Liver (tissue), 9 donors: Measurements from ENCODE around the gene NFKB2. TPM values are rescaled to one million over a fixed set of nuclear protein-coding genes. Genes with fewer than 3 reads are reported as not detected.

Source experiments
- DNase-seq: peaks from one replicate; pipeline ENCODE4 v3.0.0-alpha.2; 2017; ENCODE audit warnings: low spot score
- H3K27ac ChIP-seq, 2 donors: one replicate each; pipeline ENCODE4 v1.7.0; 2013; ENCODE audit warnings: inconsistent platforms in 2 of 2, low read length in 2 of 2, control low read depth in 1 of 2, low read depth in 1 of 2, mild to moderate bottlenecking in 1 of 2
- H3K27me3 ChIP-seq, 4 donors: one replicate each; pipeline versions ENCODE4 v1.6.1 to v1.7.0; 2013; ENCODE audit warnings: low read length in 3 of 4, inconsistent platforms in 1 of 4, mild to moderate bottlenecking in 1 of 4, moderate library complexity in 1 of 4; ENCODE audit not compliant: control insufficient read depth in 4 of 4, insufficient read depth in 4 of 4
- H3K36me3 ChIP-seq, 4 donors: one replicate each; pipeline versions ENCODE4 v1.6.1 to v1.7.0; 2013; ENCODE audit warnings: low read length in 3 of 4, mild to moderate bottlenecking in 3 of 4, low read depth in 1 of 4, moderate library complexity in 1 of 4; ENCODE audit not compliant: control insufficient read depth in 4 of 4, insufficient read depth in 3 of 4
- H3K4me1 ChIP-seq, 4 donors: one replicate each; pipeline versions ENCODE4 v1.6.1 to v1.7.0; 2013; ENCODE audit warnings: low read length in 3 of 4, mild to moderate bottlenecking in 3 of 4, moderate library complexity in 1 of 4; ENCODE audit not compliant: control insufficient read depth in 4 of 4, insufficient read depth in 4 of 4
- H3K4me3 ChIP-seq, 3 donors: one replicate each; pipeline versions ENCODE4 v1.6.1 to v1.7.0; 2013; ENCODE audit warnings: low read length in 3 of 3, control low read depth in 1 of 3, low read depth in 1 of 3, mild to moderate bottlenecking in 1 of 3
- H3K9ac ChIP-seq, 2 donors: one replicate each; pipeline ENCODE4 v1.7.0; 2013; ENCODE audit warnings: low read length in 2 of 2, mild to moderate bottlenecking in 2 of 2, moderate library complexity in 2 of 2, control low read depth in 1 of 2, low read depth in 1 of 2
- H3K9me3 ChIP-seq, 4 donors: one replicate each; pipeline versions ENCODE4 v1.6.1 to v1.7.0; 2013; ENCODE audit warnings: low read length in 3 of 4; ENCODE audit not compliant: control insufficient read depth in 4 of 4
- ATF3 ChIP-seq: IDR thresholded peaks from 2 replicates; pipeline ENCODE4 v1.6.1; 2016; ENCODE audit warnings: antibody characterized with exemption
- CTCF ChIP-seq: fragments of 150-350 bp; IDR thresholded peaks from 2 replicates; pipeline ENCODE4 v1.5.1; 2017; ENCODE audit warnings: improper control_type of control experiment, low read depth, low read length; ENCODE audit not compliant: missing input control
- EGR1 ChIP-seq, 2 donors: IDR thresholded peaks; 2 replicates each; pipeline ENCODE4 v1.6.1; 2016 to 2018; ENCODE audit warnings: antibody characterized with exemption in 2 of 2, low read depth in 2 of 2
- FOXA1 ChIP-seq: IDR thresholded peaks from 2 replicates; pipeline ENCODE4 v1.6.1; 2016; ENCODE audit warnings: antibody characterized with exemption
- FOXA2 ChIP-seq: IDR thresholded peaks from 2 replicates; pipeline ENCODE4 v1.6.1; 2016; ENCODE audit warnings: antibody characterized with exemption
- GABPA ChIP-seq, 2 donors: IDR thresholded peaks in 1 of 2; conservative IDR thresholded peaks in 1 of 2; 2 replicates each; pipeline ENCODE4 v1.6.1; 2016; ENCODE audit warnings: antibody characterized with exemption in 2 of 2, mild to moderate bottlenecking in 1 of 2, moderate library complexity in 1 of 2
- HNF4A ChIP-seq, 2 donors: conservative IDR thresholded peaks; 2 replicates each; pipeline ENCODE4 v1.6.1; 2016; ENCODE audit warnings: antibody characterized with exemption in 2 of 2, mild to moderate bottlenecking in 2 of 2
- HNF4G ChIP-seq: IDR thresholded peaks from 2 replicates; pipeline ENCODE4 v1.6.1; 2016; ENCODE audit warnings: antibody characterized with exemption
- JUND ChIP-seq, 2 donors: IDR thresholded peaks; 2 replicates each; pipeline ENCODE4 v1.6.1; 2016; ENCODE audit warnings: antibody characterized with exemption in 2 of 2
- MAX ChIP-seq: IDR thresholded peaks from 2 replicates; pipeline ENCODE4 v1.6.1; 2016; ENCODE audit warnings: antibody characterized with exemption
- NR2F2 ChIP-seq: IDR thresholded peaks from 2 replicates; pipeline ENCODE4 v1.6.1; 2016; ENCODE audit warnings: antibody characterized with exemption
- RAD21 ChIP-seq, 2 donors: IDR thresholded peaks; 2 replicates each; pipeline ENCODE4 v1.6.1; 2016; ENCODE audit warnings: antibody characterized with exemption in 2 of 2, mild to moderate bottlenecking in 2 of 2
- RXRA ChIP-seq, 2 donors: IDR thresholded peaks; 2 replicates each; pipeline ENCODE4 v1.6.1; 2017 to 2018; ENCODE audit warnings: antibody characterized with exemption in 2 of 2, mild to moderate bottlenecking in 1 of 2
- SP1 ChIP-seq: IDR thresholded peaks from 2 replicates; pipeline ENCODE4 v1.6.1; 2018; ENCODE audit warnings: antibody characterized with exemption, mild to moderate bottlenecking
- TAF1 ChIP-seq: conservative IDR thresholded peaks from 2 replicates; pipeline ENCODE4 v1.6.1; 2016; ENCODE audit warnings: antibody characterized with exemption, mild to moderate bottlenecking
- YY1 ChIP-seq: IDR thresholded peaks from 2 replicates; pipeline ENCODE4 v1.6.1; 2016; ENCODE audit warnings: antibody characterized with exemption, mild to moderate bottlenecking
- ZBTB33 ChIP-seq: IDR thresholded peaks from 2 replicates; pipeline ENCODE4 v1.6.1; 2016; ENCODE audit warnings: antibody characterized with exemption
- WGBS: extraction: QIAGEN DNeasy Blood & Tissue Kit; methylation state at CpG from one replicate; pipeline ENCODE4 v1.1.7; 2013; 5-methylcytosine and 5-hydroxymethylcytosine counted together
- polyA plus RNA-seq, 2 donors: library from polyadenylated mRNA; stranded (reverse) in 1 of 2; unstranded in 1 of 2; fragments of 200-250 nt in 1 of 2; fragments of >200 nt in 1 of 2; fragmentation: Nextera tagmentation in 1 of 2; extraction: Ambion mirVana in 1 of 2; gene quantifications; one replicate each; pipeline versions ENCODE4 v1.2.1 to v1.2.3, GENCODE V29; 2013 to 2015
- total RNA-seq, 2 donors: library from RNA; depleted of rRNA; stranded (reverse); fragments of >200 nt; gene quantifications; one replicate each; pipeline ENCODE4 v1.2.3, GENCODE V29; 2014
- donor health status: healthy.
- donor health status: healthy.
- donor health status: healthy.
- donor health status: healthy.
- donor health status: healthy.

The NFKB2 gene
- total and polyA plus RNA-seq, 4 donors: 1.8 to 8.5 (median 7.1) TPM

GRCh38 chr10:102421757-102422512 lies 26.4 kb downstream of the NFKB2 start:
- WGBS: 1% methylated on average over 62 of the region's 62 CpGs
- H3K4me1 ChIP-seq: peaks cover 12 to 42% (median 30%) of the 10 kb centered on the region in 4 donors
- DNase-seq: peak; percentile 59

GRCh38 chr10:102422545-102423129 lies 27.1 kb downstream of the NFKB2 start:
- Histone ChIP-seq H3K36me3 (peaks cover 0 to 10% (median 2%) of the 10 kb centered on the region in 4 donors), H3K4me3 (peak overlapping the region; percentile 86 to 95 (median 87)), H3K27ac (peak overlapping the region; percentile 84 to 87), H3K27me3 (no peaks in the 10 kb centered on the region), H3K9ac (peak overlapping the region in 1 of 2 donors; percentile 41), H3K4me1 (peaks cover 12 to 42% (median 30%) of the 10 kb centered on the region in 4 donors), H3K9me3 (no peaks in the 10 kb centered on the region)
- 5% methylated on average over 28 of the region's 28 CpGs for WGBS
- peak; percentile 83 for DNase-seq
- TF ChIP-seq FOXA1: no peak
- TF ChIP-seq YY1: peak; percentile 70
- TF ChIP-seq RXRA (IDR thresholded peaks at IDR 0.05): peak; percentile 39 to 75
- TF ChIP-seq ATF3: no peak
- TF ChIP-seq HNF4G: no peak
- no peak for TF ChIP-seq GABPA (IDR thresholded peaks at IDR 0.05 in 1 of 2, conservative IDR thresholded peaks at IDR 0.05 in 1 of 2)
- no peak for TF ChIP-seq JUND (IDR thresholded peaks at IDR 0.05)
- TF ChIP-seq FOXA2: no peak
- peak; percentile 38 for TF ChIP-seq SP1
- TF ChIP-seq HNF4A (conservative IDR thresholded peaks at IDR 0.05): peak in 1 of 2 donors; percentile 20
- TF ChIP-seq CTCF: peak; percentile 71
- TF ChIP-seq MAX: peak; percentile 75
- peak; percentile 69 to 85 for TF ChIP-seq RAD21 (IDR thresholded peaks at IDR 0.05)
- TF ChIP-seq TAF1: no peak
- no peak for TF ChIP-seq EGR1 (IDR thresholded peaks at IDR 0.05; ENCODE audit: low read depth in 2 of 2)
- no peak for TF ChIP-seq NR2F2

More at GRCh38 chr10:102421757-102422512, 26.4 kb downstream of the NFKB2 start:
- Histone ChIP-seq H3K27ac (peak overlapping the region; percentile 84 to 87), H3K9ac (peak overlapping the region; percentile 26 to 47), H3K36me3 (peaks cover 0 to 10% (median 0%) of the 10 kb centered on the region in 4 donors), H3K4me3 (peak overlapping the region; percentile 86 to 95 (median 87)), H3K27me3 (no peaks in the 10 kb centered on the region), H3K9me3 (no peaks in the 10 kb centered on the region)
- no peak for TF ChIP-seq ZBTB33
- TF ChIP-seq EGR1 (IDR thresholded peaks at IDR 0.05; ENCODE audit: low read depth in 2 of 2): no peak
